Activated T-cell treated with anti-CD3 and anti-CD28 coated beads, Interleukin-2, amount 50 U/mL, for 72 hours (primary cell): Measurements from ENCODE around the gene PASK. TPM values are rescaled to one million over a fixed set of nuclear protein-coding genes. Genes with fewer than 3 reads are reported as not detected.

Experiments used
- ATAC-seq, 2 donors: fragments of 150-1000 bp; cut with Tn5 transposase; replicated peaks in 1 of 2; 2 replicates each; pipeline ENCODE4 v1.10.0; 2021; ENCODE audit warnings: moderate library complexity in 2 of 2, mild to moderate bottlenecking in 1 of 2
- DNase-seq, 2 donors: peaks; one replicate each; pipeline ENCODE4 v3.0.0; 2021 to 2022; ENCODE audit warnings: mixed read lengths in 1 of 2
- H3K27ac Mint-ChIP-seq: one replicate; pipeline ENCODE4 v1.8.0; 2022; ENCODE audit warnings: mild to moderate bottlenecking, moderate library complexity, mixed read lengths
- H3K27me3 Mint-ChIP-seq: one replicate; pipeline ENCODE4 v1.8.0; 2022; ENCODE audit warnings: low read depth, mixed read lengths
- H3K36me3 Mint-ChIP-seq, 2 donors: one replicate each; pipeline ENCODE4 v1.8.0; 2022; ENCODE audit warnings: mixed read lengths in 2 of 2, mild to moderate bottlenecking in 1 of 2; ENCODE audit not compliant: insufficient read depth in 2 of 2
- H3K4me1 Mint-ChIP-seq: one replicate; pipeline ENCODE4 v1.8.0; 2022; ENCODE audit warnings: low read depth, mixed read lengths
- H3K4me3 Mint-ChIP-seq, 2 donors: one replicate each; pipeline ENCODE4 v1.8.0; 2022; ENCODE audit warnings: mild to moderate bottlenecking in 2 of 2, mixed read lengths in 2 of 2, moderate library complexity in 2 of 2
- H3K9me3 Mint-ChIP-seq, 2 donors: one replicate each; pipeline ENCODE4 v1.8.0; 2022; ENCODE audit warnings: mixed read lengths in 2 of 2
- total RNA-seq, 2 donors: library from RNA; stranded (reverse); gene quantifications; one replicate each; pipeline ENCODE4 v1.2.3, GENCODE V29; 2022

The PASK gene
- total RNA-seq, 2 donors from 2014 or later: 123 to 171 TPM

GRCh38 chr2:241083091-241083415 lies 66.2 kb downstream of the PASK start:
- no peak for ATAC-seq
- no peaks in the 10 kb centered on the region for H3K4me1 Mint-ChIP-seq
- no peaks in the 10 kb centered on the region for H3K9me3 Mint-ChIP-seq
- peaks cover 11 to 30% of the 10 kb centered on the region in 2 donors for H3K36me3 Mint-ChIP-seq
- no peak overlapping the region for H3K4me3 Mint-ChIP-seq
- no peak overlapping the region for H3K27ac Mint-ChIP-seq
- no peak for DNase-seq
- H3K27me3 Mint-ChIP-seq: no peaks in the 10 kb centered on the region

- Mint-ChIP-seq H3K4me3 (no peak overlapping the region), H3K36me3 (peaks cover 9 to 25% of the 10 kb centered on the region in 2 donors), H3K27ac (no peak overlapping the region), H3K27me3 (no peaks in the 10 kb centered on the region), H3K9me3 (no peaks in the 10 kb centered on the region), H3K4me1 (no peaks in the 10 kb centered on the region)
- ATAC-seq: no peak
- no peak for DNase-seq
Measured at GRCh38 chr2:241082341-241083090, 66.8 kb downstream of the PASK start.

- no peaks in the 10 kb centered on the region for H3K9me3 Mint-ChIP-seq
- no peak overlapping the region for H3K4me3 Mint-ChIP-seq
- peak in 1 of 2 donors; percentile 14 for ATAC-seq
- no peaks in the 10 kb centered on the region for H3K27me3 Mint-ChIP-seq
- H3K36me3 Mint-ChIP-seq: peaks cover 9 to 19% of the 10 kb centered on the region in 2 donors
- H3K27ac Mint-ChIP-seq: no peak overlapping the region
- no peaks in the 10 kb centered on the region for H3K4me1 Mint-ChIP-seq
- no peak for DNase-seq
Measured at GRCh38 chr2:241081643-241082340, 67.5 kb downstream of the PASK start.

- Mint-ChIP-seq H3K36me3 (peaks cover 7 to 13% of the 10 kb centered on the region in 2 donors), H3K4me3 (no peak overlapping the region), H3K9me3 (no peaks in the 10 kb centered on the region), H3K4me1 (no peaks in the 10 kb centered on the region), H3K27ac (no peak overlapping the region), H3K27me3 (no peaks in the 10 kb centered on the region)
- DNase-seq (no peak), ATAC-seq (peak in 1 of 2 donors; percentile 5)
Measured at GRCh38 chr2:241081190-241081642, 68.1 kb downstream of the PASK start.

GRCh38 chr2:241080405-241081189 lies 68.7 kb downstream of the PASK start:
- Mint-ChIP-seq H3K36me3 (peaks cover 7 to 8% of the 10 kb centered on the region in 2 donors), H3K9me3 (no peaks in the 10 kb centered on the region), H3K4me3 (no peak overlapping the region), H3K27me3 (no peaks in the 10 kb centered on the region), H3K27ac (no peak overlapping the region), H3K4me1 (no peaks in the 10 kb centered on the region)
- DNase-seq (no peak), ATAC-seq (no peak)

GRCh38 chr2:241074901-241075540 lies 74.3 kb downstream of the PASK start:
- Mint-ChIP-seq H3K27ac (peak overlapping the region; percentile 10), H3K4me3 (no peak overlapping the region), H3K9me3 (no peaks in the 10 kb centered on the region), H3K4me1 (no peaks in the 10 kb centered on the region), H3K36me3 (peaks cover 2 to 3% of the 10 kb centered on the region in 2 donors), H3K27me3 (no peaks in the 10 kb centered on the region)
- ATAC-seq: no peak
- no peak for DNase-seq

- DNase-seq: no peak
- Mint-ChIP-seq H3K4me1 (no peaks in the 10 kb centered on the region), H3K27me3 (no peaks in the 10 kb centered on the region), H3K4me3 (no peak overlapping the region), H3K27ac (peak overlapping the region; percentile 10), H3K9me3 (no peaks in the 10 kb centered on the region), H3K36me3 (peaks cover 2 to 3% of the 10 kb centered on the region in 2 donors)
- no peak for ATAC-seq
Measured at GRCh38 chr2:241074065-241074818, 75.0 kb downstream of the PASK start.

GRCh38 chr2:241073166-241074064 lies 75.9 kb downstream of the PASK start:
- no peaks in the 10 kb centered on the region for H3K27me3 Mint-ChIP-seq
- H3K36me3 Mint-ChIP-seq: peaks cover 2% of the 10 kb centered on the region in 2 donors

GRCh38 chr2:241072553-241073165 lies 76.6 kb downstream of the PASK start:
- DNase-seq: no peak
- no peaks in the 10 kb centered on the region for H3K9me3 Mint-ChIP-seq

More at GRCh38 chr2:241073166-241074064, 75.9 kb downstream of the PASK start:
- Mint-ChIP-seq H3K27ac (no peak overlapping the region), H3K9me3 (no peaks in the 10 kb centered on the region), H3K4me3 (no peak overlapping the region), H3K4me1 (no peaks in the 10 kb centered on the region)
- DNase-seq (no peak), ATAC-seq (no peak)

GRCh38 chr2:241072151-241072550 lies 77.1 kb downstream of the PASK start:
- ATAC-seq (no peak), DNase-seq (no peak)
- no peaks in the 10 kb centered on the region for H3K4me1 Mint-ChIP-seq
- no peaks in the 10 kb centered on the region for H3K9me3 Mint-ChIP-seq
- H3K36me3 Mint-ChIP-seq: peaks cover 2% of the 10 kb centered on the region in 2 donors
- H3K27ac Mint-ChIP-seq: no peak overlapping the region
- no peaks in the 10 kb centered on the region for H3K27me3 Mint-ChIP-seq
- H3K4me3 Mint-ChIP-seq: no peak overlapping the region

More at GRCh38 chr2:241072553-241073165, 76.6 kb downstream of the PASK start:
- Mint-ChIP-seq H3K27me3 (no peaks in the 10 kb centered on the region), H3K4me1 (no peaks in the 10 kb centered on the region), H3K27ac (no peak overlapping the region), H3K4me3 (no peak overlapping the region), H3K36me3 (peaks cover 2% of the 10 kb centered on the region in 2 donors)
- no peak for ATAC-seq

- H3K27ac Mint-ChIP-seq: no peak overlapping the region
- peaks cover 2% of the 10 kb centered on the region in 2 donors for H3K36me3 Mint-ChIP-seq
- H3K27me3 Mint-ChIP-seq: no peaks in the 10 kb centered on the region
- ATAC-seq: no peak
- no peaks in the 10 kb centered on the region for H3K4me1 Mint-ChIP-seq
- no peak for DNase-seq
- no peaks in the 10 kb centered on the region for H3K9me3 Mint-ChIP-seq
- no peak overlapping the region for H3K4me3 Mint-ChIP-seq
Measured at GRCh38 chr2:241071677-241072111, 77.6 kb downstream of the PASK start.
